ENCODE data around the gene SCRN2. TPM values are rescaled to one million over a fixed set of nuclear protein-coding genes. Genes with fewer than 3 reads are reported as not detected.

Gene SCRN2
- total RNA-seq, 1 donor from 2014 or later: 14.9 TPM

GRCh38 chr17:47847341-47848197 lies 6.5 kb upstream of the SCRN2 start:
- Mint-ChIP-seq H3K36me3 (ENCODE audit: low read depth) (no peaks in the 10 kb centered on the region), H3K4me3 (ENCODE audit: unreplicated experiment) (no peak overlapping the region), H3K27me3 (ENCODE audit: low read depth) (peaks cover 38% of the 10 kb centered on the region), H3K9me3 (ENCODE audit: low read depth) (no peaks in the 10 kb centered on the region), H3K4me1 (ENCODE audit: low read depth) (peaks cover 25% of the 10 kb centered on the region), H3K27ac (ENCODE audit: unreplicated experiment) (no peak overlapping the region)
- peak; percentile 75 for TF ChIP-seq CTCF (IDR thresholded peaks at IDR 0.05)
- peak; percentile 86 for DNase-seq (ENCODE audit: low spot score)

- Mint-ChIP-seq H3K36me3 (ENCODE audit: low read depth) (no peaks in the 10 kb centered on the region), H3K9me3 (ENCODE audit: low read depth) (no peaks in the 10 kb centered on the region), H3K27me3 (ENCODE audit: low read depth) (peaks cover 31% of the 10 kb centered on the region), H3K4me3 (ENCODE audit: unreplicated experiment) (no peak overlapping the region), H3K27ac (ENCODE audit: unreplicated experiment) (no peak overlapping the region), H3K4me1 (ENCODE audit: low read depth) (peaks cover 18% of the 10 kb centered on the region)
- DNase-seq (ENCODE audit: low spot score): peak; percentile 89
- TF ChIP-seq CTCF (IDR thresholded peaks at IDR 0.05): no peak
These were observed 5.8 kb upstream of the SCRN2 start for GRCh38 chr17:47846716-47847340.

- Mint-ChIP-seq H3K36me3 (ENCODE audit: low read depth) (no peaks in the 10 kb centered on the region), H3K27me3 (ENCODE audit: low read depth) (peaks cover 29% of the 10 kb centered on the region), H3K4me1 (ENCODE audit: low read depth) (peaks cover 23% of the 10 kb centered on the region), H3K27ac (ENCODE audit: unreplicated experiment) (no peak overlapping the region), H3K4me3 (ENCODE audit: unreplicated experiment) (no peak overlapping the region), H3K9me3 (ENCODE audit: low read depth) (no peaks in the 10 kb centered on the region)
- no peak for DNase-seq (ENCODE audit: low spot score)
- TF ChIP-seq CTCF (IDR thresholded peaks at IDR 0.05): no peak
These were observed 4.6 kb upstream of the SCRN2 start for GRCh38 chr17:47845716-47846075.

- Mint-ChIP-seq H3K27me3 (ENCODE audit: low read depth) (peaks cover 29% of the 10 kb centered on the region), H3K36me3 (ENCODE audit: low read depth) (no peaks in the 10 kb centered on the region), H3K9me3 (ENCODE audit: low read depth) (no peaks in the 10 kb centered on the region), H3K4me3 (ENCODE audit: unreplicated experiment) (no peak overlapping the region), H3K4me1 (ENCODE audit: low read depth) (peaks cover 25% of the 10 kb centered on the region), H3K27ac (ENCODE audit: unreplicated experiment) (no peak overlapping the region)
- peak; percentile 72 for TF ChIP-seq CTCF (IDR thresholded peaks at IDR 0.05)
- no peak for DNase-seq (ENCODE audit: low spot score)
These were observed 4.0 kb upstream of the SCRN2 start for GRCh38 chr17:47844814-47845715.

- Mint-ChIP-seq H3K27ac (ENCODE audit: unreplicated experiment) (no peak overlapping the region), H3K9me3 (ENCODE audit: low read depth) (no peaks in the 10 kb centered on the region), H3K4me3 (ENCODE audit: unreplicated experiment) (no peak overlapping the region), H3K27me3 (ENCODE audit: low read depth) (peaks cover 26% of the 10 kb centered on the region), H3K4me1 (ENCODE audit: low read depth) (peaks cover 27% of the 10 kb centered on the region), H3K36me3 (ENCODE audit: low read depth) (no peaks in the 10 kb centered on the region)
- DNase-seq (ENCODE audit: low spot score): no peak
- TF ChIP-seq CTCF (IDR thresholded peaks at IDR 0.05): no peak
These were observed 3.2 kb upstream of the SCRN2 start for GRCh38 chr17:47844227-47844626.

Data from chondrocyte (in vitro differentiated cells).